Breast epithelium (tissue), 3 donors: Measurements from ENCODE around the gene TMEM218.

Experiments
- POLR2A ChIP-seq: fragments of 450-650 bp; IDR thresholded peaks from one replicate; pipeline ENCODE4 v1.6.1; 2016; ENCODE audit warnings: antibody characterized with exemption, mild to moderate bottlenecking, moderate library complexity
- POLR2AphosphoS5 ChIP-seq, 3 donors: sonication (generic); formaldehyde crosslinking; IDR thresholded peaks; one replicate each; pipeline ENCODE4 v1.6.1; 2017; ENCODE audit warnings: antibody characterized with exemption in 3 of 3
- TF ChIP-seq, protein P1 (sequence below), 3 donors: fragments of 450-650 bp; IDR thresholded peaks; one replicate each; pipeline ENCODE4 v1.5.1; 2016 to 2017; ENCODE audit warnings: antibody characterized with exemption in 3 of 3, mild to moderate bottlenecking in 3 of 3, moderate library complexity in 3 of 3

DNA sequence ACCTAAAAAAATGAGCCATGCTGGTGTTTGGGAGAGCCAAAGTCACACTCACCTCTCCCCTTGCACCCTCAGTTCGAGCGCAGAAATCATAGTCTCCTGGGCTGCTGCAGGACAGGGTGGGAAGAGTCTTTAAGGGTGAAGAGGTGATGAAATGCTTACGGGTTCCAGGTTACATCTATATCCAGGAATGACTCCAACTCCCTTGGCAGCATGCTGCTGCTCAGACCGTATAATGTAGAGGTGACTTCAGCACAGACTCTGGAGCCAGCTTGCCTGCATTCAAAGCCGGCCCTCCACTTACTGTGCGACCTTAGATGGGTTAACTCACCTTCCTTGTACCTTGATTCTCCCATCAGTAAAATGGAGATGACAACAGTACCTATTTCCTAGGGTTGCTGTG is 35.9 kb upstream of the TMEM218 start:
- TF ChIP-seq, protein P1, sequence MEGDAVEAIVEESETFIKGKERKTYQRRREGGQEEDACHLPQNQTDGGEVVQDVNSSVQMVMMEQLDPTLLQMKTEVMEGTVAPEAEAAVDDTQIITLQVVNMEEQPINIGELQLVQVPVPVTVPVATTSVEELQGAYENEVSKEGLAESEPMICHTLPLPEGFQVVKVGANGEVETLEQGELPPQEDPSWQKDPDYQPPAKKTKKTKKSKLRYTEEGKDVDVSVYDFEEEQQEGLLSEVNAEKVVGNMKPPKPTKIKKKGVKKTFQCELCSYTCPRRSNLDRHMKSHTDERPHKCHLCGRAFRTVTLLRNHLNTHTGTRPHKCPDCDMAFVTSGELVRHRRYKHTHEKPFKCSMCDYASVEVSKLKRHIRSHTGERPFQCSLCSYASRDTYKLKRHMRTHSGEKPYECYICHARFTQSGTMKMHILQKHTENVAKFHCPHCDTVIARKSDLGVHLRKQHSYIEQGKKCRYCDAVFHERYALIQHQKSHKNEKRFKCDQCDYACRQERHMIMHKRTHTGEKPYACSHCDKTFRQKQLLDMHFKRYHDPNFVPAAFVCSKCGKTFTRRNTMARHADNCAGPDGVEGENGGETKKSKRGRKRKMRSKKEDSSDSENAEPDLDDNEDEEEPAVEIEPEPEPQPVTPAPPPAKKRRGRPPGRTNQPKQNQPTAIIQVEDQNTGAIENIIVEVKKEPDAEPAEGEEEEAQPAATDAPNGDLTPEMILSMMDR (IDR thresholded peaks at IDR 0.05) = no peak
- TF ChIP-seq POLR2A (no peak), POLR2AphosphoS5 (IDR thresholded peaks at IDR 0.05) (no peak)
